Measurements from ENCODE around the gene ITPKB. TPM values are rescaled to one million over a fixed set of nuclear protein-coding genes. Genes with fewer than 3 reads are reported as not detected.

The ITPKB gene
- total and polyA plus RNA-seq, 2 experiments from 2014 or later, result 0.31 to 5.2 TPM

GRCh38 chr1:226678251-226678650, 60.8 kb downstream of the ITPKB start (continued):
- TF ChIP-seq REST (IDR thresholded peaks at IDR 0.05; ENCODE audit: unreplicated experiment) (no peak), CREB1 (CRISPR knock-in tag; IDR thresholded peaks at IDR 0.05; ENCODE audit: low read depth) (no peak), ZNF114 (CRISPR knock-in tag; IDR thresholded peaks at IDR 0.05) (no peak), NANOG (IDR thresholded peaks at IDR 0.05; ENCODE audit: borderline replicate concordance) (no peak), JUNB (IDR thresholded peaks at IDR 0.05; ENCODE audit: unreplicated experiment) (no peak), EZH2phosphoT487 (IDR thresholded peaks at IDR 0.05; ENCODE audit: unreplicated experiment) (no peak), ETS1 (IDR thresholded peaks at IDR 0.05) (no peak)

GRCh38 chr1:226677027-226678020, 61.8 kb downstream of the ITPKB start:
- peaks cover 47% of the 10 kb centered on the region for H3K4me1 Mint-ChIP-seq
- no peak overlapping the region for H2AFZ ChIP-seq
- peaks cover 38% of the 10 kb centered on the region for H3K27me3 ChIP-seq (ENCODE audit: insufficient read depth)
- no peak overlapping the region for H3K4me3 ChIP-seq
- H3K36me3 ChIP-seq (ENCODE audit: insufficient read depth), result no peaks in the 10 kb centered on the region
- peaks cover 31% of the 10 kb centered on the region for H3K27me3 Mint-ChIP-seq (ENCODE audit: insufficient read depth, low read depth, poor library complexity)
- no peaks in the 10 kb centered on the region for H3F3A ChIP-seq (replicated peaks; ENCODE audit: low read depth)
- no peak overlapping the region for H3K27ac Mint-ChIP-seq
- no peak overlapping the region for H3K4me3 Mint-ChIP-seq
- peaks cover 16% of the 10 kb centered on the region for H3K4me1 ChIP-seq (ENCODE audit: insufficient read depth)
- H3K27ac ChIP-seq (ENCODE audit: low read depth), result no peak overlapping the region
- ATAC-seq, result no peak
- no peaks in the 10 kb centered on the region for H3K79me2 ChIP-seq (replicated peaks; ENCODE audit: insufficient read depth)
- no peak for DNase-seq (ENCODE audit: low spot score)
- no peaks in the 10 kb centered on the region for H3K36me3 Mint-ChIP-seq (ENCODE audit: low read depth)
- no peak overlapping the region for H3K4me2 ChIP-seq
- no peaks in the 10 kb centered on the region for H3K9me2 ChIP-seq (ENCODE audit: insufficient read depth)
- no peaks in the 10 kb centered on the region; the same call in 1 of the 2 replicates for H4K20me1 ChIP-seq (replicated peaks; ENCODE audit: insufficient read depth)
- no peaks in the 10 kb centered on the region for H3K9me3 Mint-ChIP-seq
- TF ChIP-seq STAT1 (IDR thresholded peaks at IDR 0.05; ENCODE audit: unreplicated experiment), result no peak
- no peak for TF ChIP-seq JUNB (IDR thresholded peaks at IDR 0.05; ENCODE audit: unreplicated experiment)
- TF ChIP-seq ZNF462 (CRISPR knock-in tag; IDR thresholded peaks at IDR 0.05), result no peak

All from GM23338 (cell line).